Measurements from ENCODE around the gene MRPL40.
"Not testable (repeated sequence)": the region's sequence is repeated elsewhere in the genome, so short reads cannot be mapped to it uniquely, and the experiment has no call there.

The MRPL40 gene

GRCh38 chr22:19407649-19408606, 24.4 kb upstream of the MRPL40 start:
- no peak for DNase-seq

GRCh38 chr22:19410941-19411689, 21.2 kb upstream of the MRPL40 start:
- DNase-seq = no peak

- no peak for DNase-seq
These were observed 20.7 kb upstream of the MRPL40 start for GRCh38 chr22:19411690-19412045.

- no peak for DNase-seq
These were observed 19.9 kb upstream of the MRPL40 start for GRCh38 chr22:19412478-19412877.

- no peak for DNase-seq
These were observed 19.4 kb upstream of the MRPL40 start for GRCh38 chr22:19412923-19413322.

- DNase-seq = no peak
These were observed 13.3 kb upstream of the MRPL40 start for GRCh38 chr22:19419086-19419463.

GRCh38 chr22:19419464-19420178, 12.7 kb upstream of the MRPL40 start:
- peak; percentile 65 for DNase-seq

- no peak for DNase-seq
These were observed 12.0 kb upstream of the MRPL40 start for GRCh38 chr22:19420321-19420720.

- no peak for DNase-seq
These were observed 9.7 kb upstream of the MRPL40 start for GRCh38 chr22:19422440-19423301.

- no peak for DNase-seq
These were observed 8.2 kb upstream of the MRPL40 start for GRCh38 chr22:19424186-19424500.

GRCh38 chr22:19429950-19430889, 2.1 kb upstream of the MRPL40 start:
- DNase-seq = peak; percentile 43

- DNase-seq = no peak
These were observed 1.3 kb upstream of the MRPL40 start for GRCh38 chr22:19430890-19431541.

GRCh38 chr22:19431649-19432132, 654 bp upstream of the MRPL40 start, which contains the start of gene HIRA:
Gene HIRA (minus strand): TSS chr22:19431733. CDS start chr22:19431476, 257 bp downstream.
- DNase-seq = peak; percentile 86

GRCh38 chr22:19434401-19434800, 2.1 kb downstream of the MRPL40 start:
- no peak for DNase-seq

- DNase-seq = no peak
These were observed 2.7 kb downstream of the MRPL40 start for GRCh38 chr22:19434829-19435580.

GRCh38 chr22:19436444-19437161, 4.3 kb downstream of the MRPL40 start:
- DNase-seq = not testable (repeated sequence)

GRCh38 chr22:19438298-19438697, 6.0 kb downstream of the MRPL40 start:
- no peak for DNase-seq

GRCh38 chr22:19440411-19441195, 8.3 kb downstream of the MRPL40 start:
- no peak for DNase-seq

All from stimulated activated CD4-positive, alpha-beta T cell treated with anti-CD3 and anti-CD28 coated beads, Interleukin-1b, Interleukin-23, amount 100 ng/mL, for 48 hours (primary cell).